K562 (cell line): ENCODE data around the gene SPRY2. TPM values are rescaled to one million over a fixed set of nuclear protein-coding genes. Genes with fewer than 3 reads are reported as not detected.

Source experiments
- ARID1B ChIP-seq: fragments of 450-650 bp; IDR thresholded peaks from 2 replicates; pipeline ENCODE4 v1.6.1; 2016; ENCODE audit warnings: antibody characterized with exemption, mild to moderate bottlenecking, inconsistent platforms
- CBFA2T2 ChIP-seq: fragments of 450-650 bp; conservative IDR thresholded peaks from 2 replicates; pipeline ENCODE4 v1.6.1; 2017; ENCODE audit warnings: mild to moderate bottlenecking
- CXXC5 ChIP-seq: fragments of 250-450 bp; sonication (Bioruptor Pico); IDR thresholded peaks from 2 replicates; pipeline ENCODE4 v1.8.0; 2022; ENCODE audit warnings: inconsistent platforms, mild to moderate bottlenecking, moderate library complexity
- DLX4 ChIP-seq: fragments of 250-450 bp; sonication (Bioruptor Pico); IDR thresholded peaks from 2 replicates; pipeline ENCODE4 v1.6.1; 2021; ENCODE audit warnings: mild to moderate bottlenecking
- EGR1 ChIP-seq: fragments of 450-650 bp; conservative IDR thresholded peaks from 2 replicates; pipeline ENCODE4 v1.6.1; 2017; ENCODE audit warnings: mild to moderate bottlenecking
- HES1 ChIP-seq: fragments of 450-650 bp; IDR thresholded peaks from 2 replicates; pipeline ENCODE4 v1.6.1; 2016; ENCODE audit warnings: low read depth, mild to moderate bottlenecking, moderate library complexity
- HSF4 ChIP-seq: fragments of 250-450 bp; sonication (Bioruptor Pico); IDR thresholded peaks from 2 replicates; pipeline ENCODE4 v2.1.2; 2022; ENCODE audit warnings: mild to moderate bottlenecking, moderate library complexity, borderline replicate concordance
- KDM4B ChIP-seq, 2 experiments: fragments of 450-650 bp in 1 of 2; sonication (generic) in 1 of 2; IDR thresholded peaks; 2 replicates each; pipeline ENCODE4 v1.6.1; 2016 to 2017; ENCODE audit warnings: borderline replicate concordance in 2 of 2, antibody characterized with exemption in 1 of 2, low read depth in 1 of 2, mild to moderate bottlenecking in 1 of 2
- KHSRP ChIP-seq: fragments of 450-650 bp; IDR thresholded peaks from 2 replicates; pipeline ENCODE4 v1.6.1; 2017
- NCOA2 ChIP-seq, 2 experiments: fragments of 450-650 bp; IDR thresholded peaks; 2 replicates each; pipeline ENCODE4 v1.6.1; 2018; ENCODE audit warnings: mild to moderate bottlenecking in 2 of 2, moderate library complexity in 1 of 2; ENCODE audit not compliant: partially characterized antibody in 2 of 2
- NCOR1 ChIP-seq: fragments of 450-650 bp; IDR thresholded peaks from 2 replicates; pipeline ENCODE4 v1.6.1; 2016; ENCODE audit warnings: mild to moderate bottlenecking, moderate library complexity
- NFRKB ChIP-seq: fragments of 450-650 bp; IDR thresholded peaks from 2 replicates; pipeline ENCODE4 v1.6.1; 2016; ENCODE audit warnings: low read depth
- PHB ChIP-seq: fragments of 250-450 bp; sonication (Bioruptor Pico); IDR thresholded peaks from 2 replicates; pipeline ENCODE4 v1.5.0; 2021
- RB1 ChIP-seq: fragments of 450-650 bp; IDR thresholded peaks from 2 replicates; pipeline ENCODE4 v1.6.1; 2017; ENCODE audit warnings: low read depth, mild to moderate bottlenecking
- RBBP5 ChIP-seq: fragments of 200-600 bp; sonication (generic); IDR thresholded peaks from 2 replicates; pipeline ENCODE4 v1.6.1; 2012; ENCODE audit warnings: borderline replicate concordance, mild to moderate bottlenecking, low read length, control low read depth, inconsistent platforms; ENCODE audit not compliant: insufficient read depth, poor library complexity, severe bottlenecking
- TEAD4 ChIP-seq, 2 experiments: sonication (generic) in 1 of 2; formaldehyde crosslinking in 1 of 2; IDR thresholded peaks; 2 replicates each; pipeline versions ENCODE4 v1.6.1 to v1.8.0; 2012 to 2022; ENCODE audit warnings: borderline replicate concordance in 1 of 2, inconsistent platforms in 1 of 2, low read length in 1 of 2, mild to moderate bottlenecking in 1 of 2, missing genetic modification reagents in 1 of 2
- TRIM28 ChIP-seq: fragments of 450-650 bp; IDR thresholded peaks from 2 replicates; pipeline ENCODE4 v1.6.1; 2017
- ZKSCAN1 ChIP-seq: fragments of 150-350 bp; IDR thresholded peaks from 2 replicates; pipeline ENCODE4 v1.6.1; 2016; ENCODE audit warnings: low read depth, low read length
- polyA plus RNA-seq, 8 experiments: library from polyadenylated mRNA; depleted of rRNA in 4 of 8; stranded (reverse) in 5 of 8; unstranded in 3 of 8; fragments of >200 nt; fragmentation: Nextera tagmentation in 2 of 8; fragmentation: Illumina TruSeq in 1 of 8; extraction: Ambion mirVana in 2 of 8; extraction: Trizol in 1 of 8; gene quantifications; 2 replicates each; pipeline versions ENCODE4 v1.2.1 to v1.2.3, GENCODE V29; 2011 to 2014; ENCODE audit warnings: inconsistent platforms in 1 of 8, missing spikeins in 1 of 8
- total RNA-seq, 7 experiments: library from RNA; depleted of rRNA in 6 of 7; stranded (reverse); fragments of >200 nt in 6 of 7; fragmentation: Illumina TruSeq in 2 of 7; extraction: Trizol in 2 of 7; gene quantifications; 2 replicates each; pipeline versions ENCODE4 v1.2.1 to v1.2.3, GENCODE V29; 2011 to 2021; ENCODE audit warnings: low replicate concordance in 1 of 7
- TF ChIP-seq, protein P1 (sequence below): IDR thresholded peaks from 3 replicates; pipeline ENCODE4 v1.6.1; 2011; ENCODE audit warnings: borderline replicate concordance, mild to moderate bottlenecking, moderate library complexity; ENCODE audit not compliant: insufficient read length; ENCODE audit errors: extremely low read depth
- TF ChIP-seq, protein P2 (sequence below), 3 experiments: fragments of 200-800 bp in 1 of 3; sonication (Bioruptor generic) in 1 of 3; sonication (generic) in 1 of 3; formaldehyde crosslinking in 1 of 3; IDR thresholded peaks; 2 replicates each; pipeline versions ENCODE4 v1.6.1 to v1.8.0; 2016 to 2022; ENCODE audit warnings: mild to moderate bottlenecking in 2 of 3, missing compliant biosample characterization in 2 of 3, missing genetic modification characterization in 2 of 3, missing genetic modification reagents in 1 of 3
- TF ChIP-seq, protein P3 (sequence below): fragments of 450-650 bp; conservative IDR thresholded peaks from 2 replicates; pipeline ENCODE4 v1.6.1; 2016; ENCODE audit warnings: missing genetic modification characterization, low read depth, mild to moderate bottlenecking, control low read depth, missing compliant biosample characterization
- TF ChIP-seq, protein P4 (sequence below): sonication (generic); formaldehyde crosslinking; IDR thresholded peaks from 2 replicates; pipeline ENCODE4 v1.9.0; 2022; ENCODE audit warnings: mild to moderate bottlenecking, missing genetic modification reagents

SPRY2 gene
- total and polyA plus RNA-seq, 9 of the 15 experiments (the other 6 are each of a cell fraction or from before 2014, with no cell fraction given): 1.8 to 7.8 (median 3.4) TPM

DNA sequence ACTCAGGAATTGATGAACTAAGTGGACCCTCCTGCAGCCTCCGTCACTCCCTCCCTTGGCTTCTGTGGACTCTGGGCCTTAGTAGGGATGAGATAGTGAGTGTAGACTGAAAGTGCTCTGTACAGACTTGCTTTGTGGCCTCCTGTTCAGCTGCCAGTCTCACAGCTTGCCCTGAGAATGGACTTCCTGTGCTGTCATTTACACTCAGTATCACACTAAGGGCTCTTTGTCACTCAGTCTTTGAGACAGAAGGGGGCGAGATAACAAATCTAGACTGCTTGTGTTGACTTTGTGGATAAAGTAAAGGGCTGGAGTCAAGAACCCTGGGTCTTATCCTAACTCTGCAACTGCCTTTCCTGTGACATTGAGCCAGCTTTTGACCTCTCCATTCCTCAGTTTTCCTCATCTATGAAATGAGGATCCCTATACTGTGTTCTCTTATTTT, 21.0 kb upstream of the SPRY2 start (continued):
- TF ChIP-seq, protein P1, sequence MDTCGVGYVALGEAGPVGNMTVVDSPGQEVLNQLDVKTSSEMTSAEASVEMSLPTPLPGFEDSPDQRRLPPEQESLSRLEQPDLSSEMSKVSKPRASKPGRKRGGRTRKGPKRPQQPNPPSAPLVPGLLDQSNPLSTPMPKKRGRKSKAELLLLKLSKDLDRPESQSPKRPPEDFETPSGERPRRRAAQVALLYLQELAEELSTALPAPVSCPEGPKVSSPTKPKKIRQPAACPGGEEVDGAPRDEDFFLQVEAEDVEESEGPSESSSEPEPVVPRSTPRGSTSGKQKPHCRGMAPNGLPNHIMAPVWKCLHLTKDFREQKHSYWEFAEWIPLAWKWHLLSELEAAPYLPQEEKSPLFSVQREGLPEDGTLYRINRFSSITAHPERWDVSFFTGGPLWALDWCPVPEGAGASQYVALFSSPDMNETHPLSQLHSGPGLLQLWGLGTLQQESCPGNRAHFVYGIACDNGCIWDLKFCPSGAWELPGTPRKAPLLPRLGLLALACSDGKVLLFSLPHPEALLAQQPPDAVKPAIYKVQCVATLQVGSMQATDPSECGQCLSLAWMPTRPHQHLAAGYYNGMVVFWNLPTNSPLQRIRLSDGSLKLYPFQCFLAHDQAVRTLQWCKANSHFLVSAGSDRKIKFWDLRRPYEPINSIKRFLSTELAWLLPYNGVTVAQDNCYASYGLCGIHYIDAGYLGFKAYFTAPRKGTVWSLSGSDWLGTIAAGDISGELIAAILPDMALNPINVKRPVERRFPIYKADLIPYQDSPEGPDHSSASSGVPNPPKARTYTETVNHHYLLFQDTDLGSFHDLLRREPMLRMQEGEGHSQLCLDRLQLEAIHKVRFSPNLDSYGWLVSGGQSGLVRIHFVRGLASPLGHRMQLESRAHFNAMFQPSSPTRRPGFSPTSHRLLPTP: no peak
- TF ChIP-seq ARID1B (peak; percentile 71), KHSRP (no peak), NCOA2 (IDR thresholded peaks at IDR 0.05; ENCODE audit: partially characterized antibody in 2 of 2) (no peak), NCOR1 (peak; percentile 39; the same call in 1 of the 2 replicates), HSF4 (CRISPR knock-in tag) (no peak), NFRKB (no peak), KDM4B (IDR thresholded peaks at IDR 0.05; ENCODE audit: borderline replicate concordance in 2 of 2, low read depth in 1 of 2) (no peak), HES1 (no peak), RBBP5 (no peak), DLX4 (no peak), PHB (no peak), EGR1 (no peak), CXXC5 (0 out of 2 replicates have a peak, but pooled peaks have one; percentile 23), ZKSCAN1 (peak; percentile 71; the same call in 1 of the 2 replicates), CBFA2T2 (peak; percentile 52), RB1 (no peak), TRIM28 (no peak), TEAD4 (IDR thresholded peaks at IDR 0.05; ENCODE audit: low read length) (peak; percentile 49; the same call in 1 of the 2 replicates), TEAD4 (CRISPR knock-in tag; IDR thresholded peaks at IDR 0.05; ENCODE audit: borderline replicate concordance) (no peak)
- TF ChIP-seq, protein P2, sequence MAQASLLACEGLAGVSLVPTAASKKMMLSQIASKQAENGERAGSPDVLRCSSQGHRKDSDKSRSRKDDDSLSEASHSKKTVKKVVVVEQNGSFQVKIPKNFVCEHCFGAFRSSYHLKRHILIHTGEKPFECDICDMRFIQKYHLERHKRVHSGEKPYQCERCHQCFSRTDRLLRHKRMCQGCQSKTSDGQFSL (CRISPR knock-in tag; IDR thresholded peaks at IDR 0.05): no peak
- TF ChIP-seq, protein P2 (tag; IDR thresholded peaks at IDR 0.05): no peak
- TF ChIP-seq, protein P3, sequence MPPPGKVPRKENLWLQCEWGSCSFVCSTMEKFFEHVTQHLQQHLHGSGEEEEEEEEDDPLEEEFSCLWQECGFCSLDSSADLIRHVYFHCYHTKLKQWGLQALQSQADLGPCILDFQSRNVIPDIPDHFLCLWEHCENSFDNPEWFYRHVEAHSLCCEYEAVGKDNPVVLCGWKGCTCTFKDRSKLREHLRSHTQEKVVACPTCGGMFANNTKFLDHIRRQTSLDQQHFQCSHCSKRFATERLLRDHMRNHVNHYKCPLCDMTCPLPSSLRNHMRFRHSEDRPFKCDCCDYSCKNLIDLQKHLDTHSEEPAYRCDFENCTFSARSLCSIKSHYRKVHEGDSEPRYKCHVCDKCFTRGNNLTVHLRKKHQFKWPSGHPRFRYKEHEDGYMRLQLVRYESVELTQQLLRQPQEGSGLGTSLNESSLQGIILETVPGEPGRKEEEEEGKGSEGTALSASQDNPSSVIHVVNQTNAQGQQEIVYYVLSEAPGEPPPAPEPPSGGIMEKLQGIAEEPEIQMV (tag): no peak
- TF ChIP-seq, protein P4, sequence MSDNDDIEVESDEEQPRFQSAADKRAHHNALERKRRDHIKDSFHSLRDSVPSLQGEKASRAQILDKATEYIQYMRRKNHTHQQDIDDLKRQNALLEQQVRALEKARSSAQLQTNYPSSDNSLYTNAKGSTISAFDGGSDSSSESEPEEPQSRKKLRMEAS (CRISPR knock-in tag): no peak
